GOT3 (cell line): ENCODE measurements around the gene FCGR3B.
"Not testable (repeated sequence)": the region's sequence is repeated elsewhere in the genome, so short reads cannot be mapped to it uniquely, and the experiment has no call there.

ENCODE experiments used
- DNase-seq: peaks from one replicate; lab custom pipeline; 2025; ENCODE audit warnings: mixed read lengths; lab: John Stamatoyannopoulos, UW

FCGR3B gene

GRCh38 chr1:161631076-161631475 is at the start of gene FCGR3B:
Gene FCGR3B, minus strand, starts transcription at chr1:161631176. Its CDS starts 82 bp downstream, at chr1:161631094.
- DNase-seq: no peak

- no peak for DNase-seq
Measured at GRCh38 chr1:161678500-161678899, 47.5 kb upstream of the FCGR3B start.

GRCh38 chr1:161676958-161677689 is 46.1 kb upstream of the FCGR3B start:
- DNase-seq: no peak

GRCh38 chr1:161676441-161676840 is 45.5 kb upstream of the FCGR3B start:
- DNase-seq: no peak

- not testable (repeated sequence) for DNase-seq
Measured at GRCh38 chr1:161674908-161675307, 43.9 kb upstream of the FCGR3B start.

DNA sequence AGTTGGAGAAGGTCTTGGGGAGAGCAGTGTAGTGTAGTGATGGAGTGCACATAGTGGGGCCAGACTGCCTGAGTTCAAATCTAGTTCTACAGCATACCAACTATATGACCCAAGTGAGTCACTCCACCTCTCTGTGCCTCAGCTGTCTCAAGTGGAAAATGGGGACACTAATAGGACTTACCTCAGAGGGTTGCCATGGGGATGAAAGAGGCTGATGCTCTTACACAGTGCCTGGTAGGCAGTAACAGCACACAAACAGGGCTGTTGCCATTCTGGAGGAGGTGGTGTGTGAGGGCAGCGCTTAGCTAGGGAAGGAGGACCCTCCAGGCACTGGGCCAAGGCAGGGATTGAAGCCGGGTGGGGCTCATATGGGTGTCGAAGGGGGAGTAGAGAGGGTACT is 43.5 kb upstream of the FCGR3B start:
- not testable (repeated sequence) for DNase-seq

GRCh38 chr1:161673437-161673836 is 42.5 kb upstream of the FCGR3B start:
- not testable (repeated sequence) for DNase-seq

DNA sequence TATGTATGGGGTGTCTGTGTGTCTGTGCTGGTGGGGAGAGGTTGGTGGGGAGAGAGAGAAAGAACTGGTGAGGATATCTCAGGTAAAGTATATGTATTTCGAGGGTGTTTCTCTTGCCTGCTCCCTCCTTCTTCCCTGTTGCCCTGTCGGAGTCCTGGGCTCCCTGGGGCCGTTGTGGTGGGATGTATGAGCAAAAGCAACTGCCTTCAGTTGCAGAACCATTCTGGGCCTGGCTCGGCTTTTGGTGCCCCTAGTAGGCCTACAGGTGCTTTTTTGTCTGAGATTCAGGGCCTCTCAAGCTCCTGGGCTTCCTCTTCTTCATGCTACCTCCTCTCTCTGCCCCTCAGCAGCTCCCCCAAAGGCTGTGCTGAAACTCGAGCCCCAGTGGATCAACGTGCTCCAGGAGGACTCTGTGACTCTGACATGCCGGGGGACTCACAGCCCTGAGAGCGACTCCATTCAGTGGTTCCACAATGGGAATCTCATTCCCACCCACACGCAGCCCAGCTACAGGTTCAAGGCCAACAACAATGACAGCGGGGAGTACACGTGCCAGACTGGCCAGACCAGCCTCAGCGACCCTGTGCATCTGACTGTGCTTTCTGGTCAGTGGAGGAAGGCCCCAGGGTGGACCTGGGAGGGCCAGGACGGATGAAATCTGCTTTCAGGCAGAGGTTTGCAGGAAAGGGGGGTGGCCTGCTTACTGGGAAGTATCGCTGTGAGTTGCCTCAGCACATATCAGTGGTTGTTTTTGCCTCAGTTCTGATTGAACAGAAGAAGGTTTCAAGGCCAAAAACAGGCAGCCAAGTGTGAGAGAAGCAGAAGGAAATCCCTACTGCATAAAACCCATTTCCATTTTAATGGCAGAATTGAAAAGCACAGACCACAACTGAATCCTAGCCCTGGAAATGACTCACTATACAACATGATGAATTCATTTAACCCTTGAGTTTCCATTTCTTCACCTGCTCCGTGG is 40.4 kb upstream of the FCGR3B start:
- DNase-seq: not testable (repeated sequence)

DNA sequence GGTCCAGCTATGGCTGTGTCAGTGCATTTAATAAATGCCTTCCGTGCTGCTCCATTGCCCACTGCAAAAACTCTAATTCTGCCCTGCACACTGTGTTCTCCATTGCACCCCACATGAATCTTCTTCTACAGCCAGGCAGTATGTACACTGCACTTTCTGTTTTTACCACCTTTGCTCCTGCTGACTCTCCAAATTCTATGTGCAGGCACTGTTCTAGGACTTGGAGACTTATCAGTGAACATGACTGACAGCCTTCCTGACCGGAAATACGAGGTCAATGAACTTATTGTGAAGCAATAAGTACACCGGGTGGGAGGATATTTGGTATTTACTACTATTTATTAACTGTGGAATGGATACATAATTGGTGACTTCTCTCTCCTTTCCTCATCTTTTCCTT is 33.7 kb upstream of the FCGR3B start:
- DNase-seq: not testable (repeated sequence)

DNA sequence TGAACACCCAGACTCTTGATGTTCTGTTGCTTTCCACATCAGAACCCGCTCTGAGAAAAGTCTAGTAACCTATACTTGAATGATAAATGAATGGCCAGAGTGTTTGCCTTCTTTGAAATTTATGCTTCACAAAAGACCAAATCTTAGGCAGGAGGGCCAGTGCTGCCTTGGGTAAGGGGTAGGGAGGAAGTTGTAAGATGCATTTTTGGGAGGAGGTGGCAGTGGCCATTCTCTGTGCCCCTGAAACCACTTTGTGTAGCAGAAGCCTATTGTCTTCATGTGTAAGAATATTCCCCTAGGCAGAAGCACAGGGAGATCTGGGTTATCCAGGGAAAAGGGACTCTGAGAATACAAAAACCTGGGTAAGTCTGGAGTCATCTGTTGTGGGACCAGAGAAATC is 32.6 kb upstream of the FCGR3B start:
- DNase-seq: not testable (repeated sequence)

DNA sequence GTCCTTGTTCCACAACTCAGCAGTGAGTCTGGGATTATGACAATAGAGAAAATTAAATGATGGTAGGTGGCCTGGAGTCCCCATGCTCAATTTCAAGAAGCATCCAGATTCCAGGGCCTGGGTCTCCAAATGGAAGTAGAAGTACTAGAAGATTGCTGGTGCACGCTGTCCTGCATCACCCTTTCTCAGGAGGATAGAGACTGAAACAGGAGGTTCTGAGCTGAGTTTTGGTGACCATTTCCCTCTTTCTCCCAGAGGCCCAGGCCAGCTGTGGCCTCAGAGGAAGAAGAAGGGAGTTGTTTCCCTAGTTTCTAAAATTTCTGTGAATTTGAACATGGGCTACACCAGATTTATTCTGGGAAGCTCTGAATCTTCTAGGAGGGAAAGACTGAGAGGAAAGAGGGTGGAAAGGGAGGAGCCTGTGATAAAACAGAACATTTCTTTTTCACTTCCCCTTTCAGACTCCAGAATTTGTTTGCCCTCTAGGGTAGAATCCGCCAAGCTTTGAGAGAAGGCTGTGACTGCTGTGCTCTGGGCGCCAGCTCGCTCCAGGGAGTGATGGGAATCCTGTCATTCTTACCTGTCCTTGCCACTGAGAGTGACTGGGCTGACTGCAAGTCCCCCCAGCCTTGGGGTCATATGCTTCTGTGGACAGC is 31.8 kb upstream of the FCGR3B start, which contains the start of gene FCGR2B:
FCGR2B (plus strand) TSS at position 460 of the 656 bp plus-strand sequence; CDS start at position 559, 99 bp downstream.
- DNase-seq: not testable (repeated sequence)

DNA sequence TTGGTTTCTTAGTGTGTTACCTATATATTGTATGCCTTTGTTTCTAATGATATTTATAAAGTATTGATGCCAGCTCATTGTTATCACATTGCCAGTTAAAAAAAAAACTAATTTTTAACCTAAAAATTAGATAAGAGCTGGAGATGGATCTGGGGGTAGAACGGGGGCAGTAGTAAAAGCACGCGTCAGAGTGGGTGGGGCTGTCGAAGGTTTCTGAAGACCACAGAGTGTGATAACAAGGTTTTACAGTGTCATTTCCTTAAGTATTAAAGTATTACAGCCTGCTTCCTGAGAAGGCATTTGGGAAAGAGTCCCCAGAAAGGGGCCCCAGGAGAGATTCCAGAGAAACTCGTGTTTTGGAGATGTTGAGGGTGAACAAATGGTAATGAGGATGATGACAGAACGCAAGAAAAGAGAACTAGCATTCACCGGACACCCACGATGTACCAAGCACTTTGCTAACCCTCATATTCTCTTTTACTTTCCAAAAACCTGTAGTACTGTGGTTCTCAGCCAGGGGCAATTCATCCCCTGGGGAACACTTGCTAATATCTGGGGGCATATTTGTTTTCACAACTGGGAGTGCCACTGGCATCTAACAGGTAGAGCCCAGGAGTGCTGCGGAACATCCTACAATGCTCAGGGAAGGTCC is 30.8 kb upstream of the FCGR3B start:
- not testable (repeated sequence) for DNase-seq

GRCh38 chr1:161658524-161658923 is 27.5 kb upstream of the FCGR3B start:
- not testable (repeated sequence) for DNase-seq

- not testable (repeated sequence) for DNase-seq
Measured at GRCh38 chr1:161653971-161654370, 23.0 kb upstream of the FCGR3B start.

DNA sequence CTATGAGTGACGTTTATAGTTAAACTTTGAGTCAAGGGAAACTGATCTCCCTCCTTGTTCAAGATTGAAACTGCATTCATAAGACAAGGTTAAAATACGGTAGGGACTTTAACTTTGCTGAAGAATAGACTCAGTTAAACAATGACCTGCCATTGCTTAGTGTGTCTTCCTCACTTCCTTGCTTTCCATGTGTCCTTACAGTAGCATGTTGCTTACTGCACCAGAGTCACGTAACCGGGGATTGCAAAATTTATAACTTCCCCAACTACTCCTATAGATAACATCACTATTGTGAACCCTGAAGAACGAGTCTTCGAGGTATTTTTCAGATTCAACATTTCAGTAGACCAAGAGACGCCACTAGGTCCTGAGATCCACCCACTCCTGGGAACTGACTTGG is 22.6 kb upstream of the FCGR3B start:
- DNase-seq: not testable (repeated sequence)

DNA sequence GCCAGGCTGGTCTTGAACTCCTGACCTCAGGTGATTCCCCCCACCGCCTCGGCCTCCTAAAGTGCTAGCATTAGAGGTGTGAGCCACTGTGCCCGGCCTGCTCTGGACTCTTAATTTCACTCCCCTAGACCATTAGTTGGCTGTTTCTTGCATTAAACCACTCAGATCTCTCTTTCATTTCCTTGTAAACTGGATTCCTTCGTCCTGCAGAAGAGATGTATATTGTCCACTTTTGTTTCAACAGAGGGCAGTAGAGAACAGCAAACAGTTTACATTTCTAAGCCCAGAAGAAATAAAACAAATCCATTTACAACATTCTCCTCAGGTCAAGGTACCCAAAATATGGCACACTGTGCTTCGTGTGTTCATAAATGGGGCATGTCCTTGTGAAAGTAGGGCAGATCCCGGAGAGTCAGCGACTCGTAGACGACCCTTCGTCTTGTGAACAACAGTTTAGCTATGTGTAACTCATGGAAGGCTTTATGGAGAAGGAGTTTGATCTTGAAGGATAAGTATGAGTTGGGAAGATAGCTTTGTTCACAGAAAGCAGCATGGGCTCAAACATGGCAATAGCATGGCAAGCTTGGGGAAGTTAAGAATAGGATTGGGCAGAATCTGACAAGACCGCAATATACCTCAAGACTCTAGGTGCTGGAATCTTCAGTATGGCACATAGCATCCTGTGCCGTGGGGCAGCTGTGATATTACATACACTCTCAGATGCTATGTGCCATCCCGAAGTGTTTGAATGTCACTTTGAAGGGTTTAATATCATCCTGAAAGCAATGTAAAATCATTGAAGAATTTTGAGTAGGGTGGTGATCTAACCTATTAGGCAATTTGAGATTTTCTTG is 16.8 kb upstream of the FCGR3B start:
- DNase-seq: not testable (repeated sequence)

DNA sequence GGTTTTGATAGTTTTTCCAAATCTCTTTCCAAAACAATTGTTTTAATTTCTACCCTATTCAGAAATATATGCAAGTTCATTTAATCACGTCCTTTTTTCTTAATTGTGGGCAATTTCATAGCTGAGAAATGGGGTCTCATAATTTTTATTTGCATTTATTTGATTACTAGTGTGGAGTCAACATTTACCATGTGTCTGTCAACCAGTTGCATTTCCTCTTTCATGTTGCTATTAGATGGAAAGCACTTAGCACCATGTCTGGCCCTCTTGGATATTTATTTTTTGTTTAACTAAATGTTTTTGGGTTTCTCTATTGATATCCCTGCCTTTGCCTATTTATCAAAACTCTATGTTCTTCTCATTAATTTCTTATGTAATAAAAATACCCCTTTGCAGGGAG is 13.9 kb upstream of the FCGR3B start:
- not testable (repeated sequence) for DNase-seq

DNA sequence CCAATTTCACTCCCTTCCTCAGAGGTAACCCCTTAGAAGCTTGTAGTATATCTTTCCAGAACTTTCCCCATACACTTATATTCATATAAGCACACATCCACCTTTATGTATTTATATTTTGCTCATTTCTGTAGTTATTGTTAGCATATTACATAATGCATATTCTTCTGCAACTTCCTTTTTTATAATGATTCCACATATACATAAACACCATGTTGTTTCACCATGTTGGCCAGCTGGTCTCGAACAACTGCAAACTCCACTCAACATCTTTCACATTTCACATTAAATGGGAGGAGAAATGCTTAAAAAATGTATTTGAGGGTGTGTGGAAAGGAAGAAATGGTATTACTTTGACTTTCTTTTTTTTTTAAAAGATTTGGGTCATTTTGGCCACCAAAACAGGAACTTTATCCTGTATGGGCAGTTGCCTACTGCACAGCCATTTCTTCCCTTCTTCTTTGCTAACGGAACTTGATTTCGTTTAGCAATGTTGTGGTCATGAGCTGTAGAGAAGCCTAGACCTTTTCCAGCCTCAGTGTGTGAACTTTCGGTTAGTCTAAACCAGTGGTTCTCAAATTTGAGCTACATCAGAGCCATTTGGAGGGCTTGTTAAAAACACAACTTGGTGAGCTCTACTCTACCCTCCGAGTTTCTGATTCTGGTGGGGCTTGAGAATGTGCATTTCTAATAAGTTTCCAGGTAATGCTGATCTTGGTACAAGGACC is 12.7 kb upstream of the FCGR3B start:
- DNase-seq: not testable (repeated sequence)

DNA sequence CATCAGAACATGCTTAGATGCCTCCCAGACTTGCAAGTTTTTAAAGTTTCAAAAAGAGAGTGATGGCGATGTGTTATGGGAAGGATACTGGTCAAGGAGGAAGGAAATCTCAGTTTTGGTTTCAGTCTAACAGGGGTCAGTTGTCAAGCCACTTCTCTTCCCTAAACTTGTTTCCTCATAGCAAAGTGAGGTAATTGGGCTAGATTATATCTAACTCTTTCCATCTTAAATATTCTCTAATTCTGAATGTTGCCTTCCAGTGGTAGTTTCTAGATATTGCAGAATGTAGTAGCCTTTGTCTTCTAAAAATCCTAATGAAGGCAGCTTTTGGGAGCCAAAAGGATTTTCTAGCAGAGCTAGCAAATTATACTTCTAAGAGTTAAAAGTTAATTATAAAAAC is 11.7 kb upstream of the FCGR3B start:
- not testable (repeated sequence) for DNase-seq

DNA sequence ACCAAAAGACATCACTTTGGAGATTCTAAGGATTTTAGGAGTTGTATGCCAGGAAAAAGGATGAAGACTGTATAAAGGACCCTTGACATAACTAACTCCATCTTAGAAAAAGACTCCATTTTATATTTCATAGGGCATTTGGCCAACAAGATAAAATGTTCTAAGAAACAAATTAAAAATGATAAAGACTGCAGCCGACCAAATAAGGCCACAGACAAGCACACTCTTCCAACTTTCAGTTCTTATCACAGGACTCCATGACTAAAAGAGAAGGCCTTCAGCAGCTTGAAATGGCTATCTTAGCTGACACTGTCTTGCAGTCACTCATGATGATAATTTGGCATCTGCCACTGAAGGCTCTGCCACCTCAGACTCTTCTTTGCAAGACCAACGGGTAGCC is 8.2 kb upstream of the FCGR3B start:
- DNase-seq: not testable (repeated sequence)
